Subcutaneous abdominal adipose tissue (tissue), 5 donors: ENCODE data around the gene ZNF432.
A peak's percentile ranks its signal among the peaks of the same experiment; 100 is the strongest.
"Not testable (repeated sequence)": the region's sequence is repeated elsewhere in the genome, so short reads cannot be mapped to it uniquely, and the experiment has no call there.

Source experiments
- H3K27ac ChIP-seq: one replicate; pipeline ENCODE4 v1.7.0; 2013; ENCODE audit warnings: low read depth, mild to moderate bottlenecking, inconsistent platforms, low read length, moderate library complexity
- H3K27me3 ChIP-seq, 5 donors: one replicate each; pipeline ENCODE4 v1.7.0; 2013; ENCODE audit warnings: low read length in 5 of 5, inconsistent platforms in 1 of 5; ENCODE audit not compliant: control insufficient read depth in 5 of 5, insufficient read depth in 4 of 5
- H3K36me3 ChIP-seq, 5 donors: one replicate each; pipeline ENCODE4 v1.7.0; 2013; ENCODE audit warnings: low read length in 5 of 5; ENCODE audit not compliant: control insufficient read depth in 5 of 5, insufficient read depth in 5 of 5
- H3K4me1 ChIP-seq, 5 donors: one replicate each; pipeline ENCODE4 v1.7.0; 2013; ENCODE audit warnings: low read length in 5 of 5, mild to moderate bottlenecking in 3 of 5, moderate library complexity in 1 of 5; ENCODE audit not compliant: control insufficient read depth in 5 of 5, insufficient read depth in 5 of 5
- H3K4me3 ChIP-seq, 5 donors: one replicate each; pipeline ENCODE4 v1.7.0; 2013; ENCODE audit warnings: low read length in 5 of 5, low read depth in 1 of 5
- H3K9ac ChIP-seq, 5 donors: one replicate each; pipeline ENCODE4 v1.7.0; 2013; ENCODE audit warnings: low read length in 5 of 5, mild to moderate bottlenecking in 4 of 5, moderate library complexity in 3 of 5
- H3K9me3 ChIP-seq, 5 donors: one replicate each; pipeline ENCODE4 v1.7.0; 2013; ENCODE audit warnings: low read length in 5 of 5; ENCODE audit not compliant: control insufficient read depth in 5 of 5
- donor health status: healthy.
- donor health status: healthy.
- donor health status: healthy.
- donor health status: healthy.
- donor health status: healthy.

The ZNF432 gene

DNA sequence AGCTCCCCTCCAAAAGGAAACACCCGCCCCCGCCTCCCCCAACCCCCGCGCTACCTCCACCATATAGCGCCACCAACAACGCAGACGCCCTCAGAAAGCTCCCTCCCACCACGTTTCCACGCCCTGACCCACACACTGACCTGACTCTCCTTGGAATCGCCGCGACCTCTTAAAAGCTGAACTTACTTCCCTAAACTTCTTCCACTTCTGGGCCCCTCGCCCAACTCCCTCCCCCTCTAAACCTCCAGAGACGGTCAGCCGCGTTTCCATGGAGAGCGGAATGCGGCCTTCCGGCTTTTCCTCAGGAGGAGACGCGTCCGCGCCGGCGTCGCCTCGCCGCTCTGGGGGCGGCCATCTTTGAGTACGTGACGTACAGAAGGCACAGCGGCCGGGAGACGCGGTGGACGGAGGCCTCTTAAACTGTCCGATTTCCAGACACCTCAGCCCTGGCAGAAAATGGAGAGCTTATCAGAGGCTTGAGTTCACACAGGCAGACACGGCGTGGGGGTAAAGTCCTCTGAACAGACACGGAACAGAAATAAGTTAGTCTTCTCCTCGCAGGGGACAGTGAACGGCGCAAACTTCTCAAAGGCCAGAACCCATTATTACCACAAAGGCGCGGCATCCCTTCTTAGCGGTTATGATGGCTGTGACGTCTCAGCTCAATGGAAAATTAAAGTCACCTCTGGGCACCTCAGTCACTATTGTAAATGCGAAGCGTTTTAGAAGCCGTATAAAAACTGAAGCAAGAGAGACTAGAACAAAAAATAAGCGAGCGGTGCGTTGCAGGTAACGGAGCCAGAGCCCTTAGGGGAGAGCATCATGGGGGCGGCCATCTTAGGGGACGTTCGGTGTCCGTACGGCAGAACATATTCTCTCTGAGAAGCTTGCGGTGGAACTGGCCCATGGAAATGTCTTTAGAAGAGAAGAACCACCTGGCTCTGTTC is at the start of gene ZNF432:
TSS of gene ZNF432 (minus strand) at position 284 of the 947 bp plus-strand sequence. CDS start 1,970 bp downstream, outside the sequence.
- Histone ChIP-seq H3K27me3 (no peaks in the 10 kb centered on the region), H3K4me3 (peak within 1 kb of the TSS; percentile 84 to 100 (median 92)), H3K27ac (peak within 1 kb of the TSS; percentile 96), H3K9me3 (peaks cover 5 to 24% (median 17%) of the 10 kb centered on the region in 5 donors), H3K9ac (peak within 1 kb of the TSS; percentile 87 to 97 (median 88)), H3K4me1 (peaks cover 0 to 15% (median 10%) of the 10 kb centered on the region in 5 donors), H3K36me3 (peaks cover 11 to 21% (median 13%) of the 10 kb centered on the region in 5 donors)

DNA sequence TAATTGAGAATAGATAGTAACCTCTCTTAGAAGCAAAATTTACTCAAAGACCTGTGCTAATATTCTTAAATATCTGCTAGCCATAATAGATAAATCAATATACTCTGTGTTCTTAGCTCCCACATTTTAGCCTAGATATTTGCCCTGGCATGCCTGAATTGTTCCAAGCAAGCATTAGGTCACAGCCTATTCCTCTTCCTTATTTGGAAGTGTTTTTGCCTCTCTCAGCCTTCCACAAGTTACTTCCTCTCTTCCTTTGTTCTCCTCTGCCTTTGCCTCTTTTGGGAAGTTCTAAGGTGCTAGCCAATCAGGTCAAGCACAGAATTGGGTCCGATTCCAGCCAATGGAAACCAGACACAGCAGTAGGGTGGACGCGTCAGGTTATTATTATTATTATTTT is 47.8 kb upstream of the ZNF432 start:
- H3K4me3 ChIP-seq, result peak overlapping the region in 3 of 5 donors; percentile 16 to 100 (median 47)
- peaks cover 5 to 14% (median 8%) of the 10 kb centered on the region in 5 donors for H3K36me3 ChIP-seq
- not testable (repeated sequence) for H3K27ac ChIP-seq, H3K9ac ChIP-seq, H3K27me3 ChIP-seq
- peaks cover 3 to 27% (median 18%) of the 10 kb centered on the region in 5 donors for H3K9me3 ChIP-seq
- peaks cover 5 to 22% (median 18%) of the 10 kb centered on the region in 5 donors for H3K4me1 ChIP-seq

DNA sequence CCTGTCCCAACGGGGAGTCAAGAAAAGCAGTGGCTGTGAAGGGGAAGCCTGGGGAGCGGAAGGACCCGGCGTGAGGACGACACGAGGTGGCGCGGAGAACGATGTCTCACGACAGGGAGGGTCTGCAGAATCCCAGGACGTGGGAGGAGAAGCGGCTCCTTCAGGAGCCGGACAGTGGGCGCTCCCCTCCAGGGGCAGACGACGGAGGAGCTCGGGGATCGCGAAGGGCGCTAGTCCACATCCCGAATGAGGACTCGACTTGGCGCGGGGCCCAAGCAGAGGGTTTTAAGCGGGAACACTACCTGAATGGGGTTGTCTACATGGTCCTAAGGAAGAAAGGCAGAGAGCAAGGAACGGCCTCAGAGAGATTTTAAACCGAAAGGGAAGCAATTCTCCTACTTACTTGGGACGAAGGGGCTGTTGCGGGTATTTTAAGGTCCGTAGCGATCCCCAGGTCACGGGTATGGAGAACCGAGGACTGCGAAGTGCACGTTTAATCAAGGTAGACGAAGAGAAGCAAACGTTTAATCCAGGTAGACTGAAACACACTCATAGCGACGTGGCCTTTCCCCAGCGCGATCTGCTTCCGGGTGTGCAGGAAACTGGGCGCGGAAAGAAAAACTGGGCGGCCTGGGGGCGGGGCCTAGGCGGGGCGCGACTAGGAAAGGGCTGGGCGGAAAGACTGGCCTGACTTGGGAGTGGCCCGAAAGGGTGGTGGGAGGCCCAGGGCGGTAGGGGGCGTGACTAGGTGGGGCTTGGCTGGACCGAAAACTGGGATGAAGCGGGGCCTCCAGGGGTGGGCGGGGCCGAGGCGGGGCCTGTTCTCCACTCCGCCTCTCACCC is 46.8 kb upstream of the ZNF432 start, which contains the start of gene ZNF841:
TSS of gene ZNF841 (minus strand) at position 594 of the 843 bp plus-strand sequence. CDS start 10,964 bp downstream, outside the sequence.
- H3K27ac ChIP-seq, result peak within 1 kb of the TSS; percentile 57
- H3K27me3 ChIP-seq, result no peaks in the 10 kb centered on the region
- peaks cover 5 to 22% (median 18%) of the 10 kb centered on the region in 5 donors for H3K4me1 ChIP-seq
- H3K9me3 ChIP-seq, result peaks cover 3 to 30% (median 18%) of the 10 kb centered on the region in 5 donors
- H3K4me3 ChIP-seq, result peak within 1 kb of the TSS; percentile 95 to 100 (median 100)
- H3K9ac ChIP-seq, result peak within 1 kb of the TSS; percentile 89 to 97 (median 93)
- H3K36me3 ChIP-seq, result peaks cover 8 to 19% (median 9%) of the 10 kb centered on the region in 5 donors

DNA sequence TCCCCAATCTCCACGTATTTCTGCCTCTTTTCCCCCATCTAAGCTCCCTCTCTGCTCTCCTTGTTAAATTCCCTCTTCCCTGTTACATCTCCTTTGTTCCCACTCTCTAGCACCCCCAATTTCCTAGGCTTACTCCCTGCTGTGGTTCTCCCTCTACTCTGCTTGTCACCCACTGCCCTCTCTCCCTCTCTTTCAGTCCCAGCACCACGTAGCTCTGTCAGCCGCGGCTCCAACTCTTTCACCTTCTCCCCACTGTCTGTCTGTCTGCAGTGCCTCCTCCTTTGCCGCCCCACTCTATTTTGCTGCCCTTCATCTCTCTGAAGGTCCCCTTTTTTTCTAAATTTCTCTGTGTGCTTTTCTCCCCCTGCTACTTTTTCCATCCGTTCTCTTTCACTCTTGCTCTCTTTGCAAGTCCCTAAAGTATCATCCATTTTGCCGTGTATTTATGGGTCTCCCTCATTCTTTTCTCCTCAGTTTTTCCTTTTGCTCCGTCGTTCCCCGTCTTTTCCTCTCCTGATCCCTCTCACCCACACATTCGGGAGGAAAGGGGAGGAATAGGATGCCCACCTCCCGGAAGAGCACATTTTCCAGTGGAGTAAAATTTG is 46.0 kb upstream of the ZNF432 start:
- Histone ChIP-seq H3K9ac (peak overlapping the region; percentile 89 to 97 (median 93)), H3K27ac (peak overlapping the region; percentile 57), H3K4me3 (peak overlapping the region; percentile 95 to 100 (median 100)), H3K27me3 (no peaks in the 10 kb centered on the region), H3K36me3 (peaks cover 8 to 23% (median 12%) of the 10 kb centered on the region in 5 donors), H3K9me3 (peaks cover 0 to 30% (median 15%) of the 10 kb centered on the region in 5 donors), H3K4me1 (peaks cover 5 to 22% (median 18%) of the 10 kb centered on the region in 5 donors)

DNA sequence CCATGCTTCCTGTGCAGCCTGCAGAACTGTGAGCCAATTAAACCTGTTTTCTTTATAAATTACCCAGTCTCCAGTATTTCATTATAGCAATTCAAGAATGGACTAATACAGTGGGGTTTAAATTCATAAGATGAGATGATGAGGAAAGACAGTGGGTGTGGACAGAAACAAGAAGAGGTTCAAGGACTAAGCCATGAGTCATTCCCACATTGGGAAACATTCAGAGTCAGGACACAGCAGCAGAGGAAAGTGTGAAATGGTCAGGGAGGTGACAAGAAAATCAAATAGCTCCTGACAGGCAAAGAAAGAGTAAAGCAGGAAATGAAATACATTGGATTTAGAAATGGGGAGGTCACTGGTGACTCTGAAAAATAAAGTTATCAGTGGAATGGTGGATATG is 37.8 kb upstream of the ZNF432 start:
- peaks cover 0 to 6% (median 4%) of the 10 kb centered on the region in 5 donors for H3K9me3 ChIP-seq
- no peak overlapping the region for H3K27ac ChIP-seq
- H3K27me3 ChIP-seq, result no peaks in the 10 kb centered on the region
- peaks cover 29 to 82% (median 62%) of the 10 kb centered on the region in 5 donors for H3K36me3 ChIP-seq
- no peak overlapping the region for H3K4me3 ChIP-seq
- no peak overlapping the region for H3K9ac ChIP-seq
- no peaks in the 10 kb centered on the region for H3K4me1 ChIP-seq

DNA sequence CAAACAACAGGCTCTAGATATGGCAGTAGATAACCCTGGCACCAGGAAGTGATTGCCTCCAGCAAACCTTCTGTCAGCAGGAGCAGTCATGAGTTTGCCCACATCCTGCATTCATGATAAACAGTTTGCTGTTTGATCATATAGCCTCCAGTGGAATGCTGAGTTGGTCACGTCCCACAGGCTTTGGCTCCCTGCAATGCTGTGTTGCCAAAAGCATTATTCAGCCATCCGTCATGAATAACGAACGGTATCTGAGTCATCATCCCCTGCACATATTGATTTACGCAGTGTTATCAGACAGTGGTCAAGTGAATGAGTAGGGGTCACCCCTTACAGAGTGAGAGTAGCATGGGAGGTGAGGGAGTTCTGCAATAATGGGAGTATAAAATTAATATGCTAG is 21.9 kb upstream of the ZNF432 start:
- Histone ChIP-seq H3K9ac (no peak overlapping the region), H3K4me1 (no peaks in the 10 kb centered on the region), H3K36me3 (peaks cover 66 to 86% (median 82%) of the 10 kb centered on the region in 5 donors), H3K27me3 (no peaks in the 10 kb centered on the region), H3K9me3 (peaks cover 57 to 82% (median 79%) of the 10 kb centered on the region in 5 donors), H3K4me3 (peak overlapping the region; percentile 10 to 55 (median 38)), H3K27ac (no peak overlapping the region)

DNA sequence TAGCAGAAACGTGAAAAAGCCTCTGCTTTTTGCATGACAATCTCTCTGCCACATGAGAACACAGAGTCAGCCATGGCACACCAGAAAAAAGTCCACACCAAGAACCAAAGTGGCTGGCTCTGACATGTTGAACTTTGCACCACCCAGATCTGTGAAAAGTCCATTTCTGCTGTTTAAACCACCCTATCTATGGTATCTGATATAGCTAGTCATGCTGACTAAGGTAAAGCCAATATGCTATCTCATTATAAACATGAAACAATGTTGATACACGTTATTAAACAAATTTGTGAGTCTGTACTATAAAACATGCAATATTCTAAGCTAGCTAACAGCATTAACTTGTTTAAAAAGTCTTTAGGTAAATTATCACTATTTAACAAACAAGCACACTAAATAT is 21.0 kb upstream of the ZNF432 start:
- Histone ChIP-seq H3K27me3 (no peaks in the 10 kb centered on the region), H3K4me1 (no peaks in the 10 kb centered on the region), H3K4me3 (peak overlapping the region in 4 of 5 donors; percentile 30 to 55 (median 44)), H3K27ac (no peak overlapping the region), H3K9me3 (peaks cover 65 to 85% (median 81%) of the 10 kb centered on the region in 5 donors), H3K9ac (no peak overlapping the region), H3K36me3 (peaks cover 58 to 84% (median 78%) of the 10 kb centered on the region in 5 donors)

DNA sequence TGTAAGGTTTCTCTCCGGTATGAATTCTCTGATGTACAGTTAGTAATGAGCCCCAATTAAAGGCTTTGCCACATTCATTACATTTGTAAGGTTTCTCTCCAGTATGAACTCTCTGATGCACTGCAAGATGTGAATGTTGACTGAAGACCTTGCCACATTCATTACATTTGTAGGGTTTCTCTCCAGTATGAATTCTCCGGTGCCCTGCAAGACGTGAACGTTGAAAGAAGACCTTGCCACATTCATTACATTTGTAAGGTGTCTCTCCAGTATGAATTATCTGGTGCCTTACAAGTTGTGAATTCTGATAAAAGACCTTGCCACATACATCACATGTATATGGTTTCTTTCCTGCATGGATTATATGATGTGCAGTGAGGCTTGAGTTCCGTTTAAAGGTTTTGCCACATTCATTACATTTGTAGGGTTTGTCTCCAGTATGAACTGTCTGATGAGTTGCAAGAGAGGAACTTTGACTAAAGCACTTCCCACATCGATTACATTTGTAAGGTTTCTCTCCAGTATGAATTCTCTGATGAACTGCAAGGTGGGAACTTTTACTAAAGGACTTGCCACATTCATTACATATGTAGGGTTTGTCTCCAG is 17.7 kb upstream of the ZNF432 start:
- H3K4me1 ChIP-seq, result no peaks in the 10 kb centered on the region
- H3K27ac ChIP-seq, result no peak overlapping the region
- H3K4me3 ChIP-seq, result peak overlapping the region; percentile 31 to 58 (median 42)
- H3K9ac ChIP-seq, result no peak overlapping the region
- H3K36me3 ChIP-seq, result peaks cover 53 to 71% (median 59%) of the 10 kb centered on the region in 5 donors
- no peaks in the 10 kb centered on the region for H3K27me3 ChIP-seq
- H3K9me3 ChIP-seq, result peaks cover 68 to 92% (median 90%) of the 10 kb centered on the region in 5 donors

DNA sequence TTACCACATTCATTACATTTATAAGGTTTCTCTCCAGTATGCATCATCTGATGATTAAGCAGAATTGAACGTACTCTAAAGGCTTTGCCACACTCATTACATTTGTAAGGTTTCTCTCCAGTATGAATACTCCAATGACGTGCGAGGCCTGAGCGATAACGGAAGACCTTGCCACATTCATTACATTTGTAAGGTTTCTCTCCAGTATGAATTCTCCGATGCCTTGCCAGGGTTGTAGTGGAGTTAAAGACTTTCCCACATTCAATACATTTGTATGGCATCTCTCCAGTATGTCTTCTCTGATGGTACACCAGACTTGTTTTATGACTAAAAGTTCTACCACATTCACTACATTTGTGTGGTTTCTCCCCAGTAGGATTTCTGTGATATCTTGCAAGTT is 16.8 kb upstream of the ZNF432 start:
- Histone ChIP-seq H3K27ac (no peak overlapping the region), H3K9ac (no peak overlapping the region), H3K9me3 (peaks cover 65 to 93% (median 89%) of the 10 kb centered on the region in 5 donors), H3K36me3 (peaks cover 45 to 64% (median 49%) of the 10 kb centered on the region in 5 donors), H3K4me3 (peak overlapping the region; percentile 31 to 58 (median 42)), H3K27me3 (no peaks in the 10 kb centered on the region), H3K4me1 (no peaks in the 10 kb centered on the region)
